SK-N-MC (cell line): ENCODE results near the gene DDX50.
"Not testable (repeated sequence)": the region's sequence is repeated elsewhere in the genome, so short reads cannot be mapped to it uniquely, and the experiment has no call there.

Experiments used
- DNase-seq: peaks from one replicate; pipeline ENCODE4 v3.0.0-alpha.2; 2011; ENCODE audit warnings: low read depth, low spot score
- H3K27ac ChIP-seq: fragments of 200-600 bp; sonication (generic); 2 replicates; pipeline ENCODE4 v1.5.1; 2016; ENCODE audit warnings: mixed run types
- H3K36me3 ChIP-seq: fragments of 200-600 bp; sonication (generic); 2 replicates; pipeline ENCODE4 v1.6.1; 2017; ENCODE audit warnings: antibody characterized with exemption, low read length, mixed read lengths; ENCODE audit not compliant: insufficient read depth
- H3K4me3 ChIP-seq: fragments of 200-600 bp; sonication (generic); 2 replicates; pipeline ENCODE4 v1.5.1; 2016
- H3K9ac ChIP-seq: fragments of 200-600 bp; sonication (generic); 2 replicates; pipeline ENCODE4 v1.8.0; 2017; ENCODE audit warnings: mixed run types, mixed read lengths; ENCODE audit not compliant: insufficient read length
- H3K9me3 ChIP-seq: fragments of 200-600 bp; sonication (generic); 2 replicates; pipeline ENCODE4 v1.6.1; 2017; ENCODE audit warnings: low read depth, mild to moderate bottlenecking, antibody characterized with exemption, low read length, moderate library complexity, mixed read lengths
- EZH2 ChIP-seq: fragments of 200-600 bp; sonication (generic); IDR thresholded peaks from one replicate; pipeline ENCODE4 v1.6.1; 2017; ENCODE audit warnings: antibody characterized with exemption
- FOXP2 ChIP-seq: optimal IDR thresholded peaks from 2 replicates; pipeline ENCODE3; 2011; ENCODE audit warnings: mild to moderate bottlenecking, moderate library complexity; ENCODE audit not compliant: insufficient read depth; ENCODE audit errors: extremely low read length, control extremely low read depth
- POLR2AphosphoS5 ChIP-seq: IDR thresholded peaks from 2 replicates; pipeline ENCODE4 v1.6.1; 2012; ENCODE audit warnings: mild to moderate bottlenecking, low read depth, low read length, borderline replicate concordance

The DDX50 gene

DNA sequence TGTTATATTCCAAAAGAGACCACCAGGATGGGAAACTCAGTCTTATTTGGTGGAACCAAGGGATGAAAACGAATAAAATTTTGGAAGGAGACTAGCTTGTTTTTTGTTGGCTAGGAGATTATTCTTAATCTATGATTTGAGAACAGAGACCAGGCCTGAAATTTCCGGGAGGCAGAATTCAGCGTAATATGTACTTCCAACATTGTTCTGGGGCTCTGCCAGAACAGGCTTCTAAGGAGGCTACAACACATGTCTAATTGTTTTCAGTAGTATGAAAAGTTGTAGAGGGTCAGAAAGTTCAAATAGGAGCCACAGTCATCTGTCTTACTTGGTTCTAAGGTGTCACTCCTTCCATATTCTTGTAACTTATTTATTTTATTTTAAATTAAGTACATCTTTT lies 56.5 kb downstream of the DDX50 start:
- Histone ChIP-seq H3K4me3 (peak overlapping the region; percentile 89), H3K9ac (peak overlapping the region; percentile 78)

DNA sequence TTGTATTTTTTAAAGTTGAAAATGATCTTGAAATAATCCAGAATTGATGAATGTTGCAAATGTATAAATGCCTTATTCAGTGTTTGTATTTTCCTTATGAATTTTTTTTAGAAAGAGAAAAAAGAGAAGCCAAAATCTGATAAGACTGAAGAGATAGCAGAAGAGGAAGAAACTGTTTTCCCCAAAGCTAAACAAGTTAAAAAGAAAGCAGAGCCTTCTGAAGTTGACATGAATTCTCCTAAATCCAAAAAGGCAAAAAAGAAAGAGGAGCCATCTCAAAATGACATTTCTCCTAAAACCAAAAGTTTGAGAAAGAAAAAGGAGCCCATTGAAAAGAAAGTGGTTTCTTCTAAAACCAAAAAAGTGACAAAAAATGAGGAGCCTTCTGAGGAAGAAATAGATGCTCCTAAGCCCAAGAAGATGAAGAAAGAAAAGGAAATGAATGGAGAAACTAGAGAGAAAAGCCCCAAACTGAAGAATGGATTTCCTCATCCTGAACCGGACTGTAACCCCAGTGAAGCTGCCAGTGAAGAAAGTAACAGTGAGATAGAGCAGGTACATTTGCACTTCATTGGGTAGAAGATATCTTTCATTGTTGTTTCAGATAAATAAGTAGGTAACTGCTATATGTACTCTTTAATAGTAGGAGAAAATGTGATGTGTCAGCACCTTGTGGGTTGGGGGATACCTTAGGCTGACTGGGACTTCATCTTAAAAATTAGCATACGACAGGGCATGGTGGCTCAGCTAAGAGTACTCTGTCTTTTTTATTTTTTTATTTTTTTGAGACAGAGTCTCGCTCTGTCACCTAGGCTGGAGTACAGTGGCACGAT lies 58.8 kb downstream of the DDX50 start:
- H3K9ac ChIP-seq: no peak overlapping the region
- peaks cover 49% of the 10 kb centered on the region for H3K36me3 ChIP-seq

More for the DNA sequence above, 56.5 kb downstream of the DDX50 start:
- no peak for DNase-seq
- TF ChIP-seq EZH2: no peak
- TF ChIP-seq FOXP2: no peak
- TF ChIP-seq POLR2AphosphoS5: no peak
- peaks cover 33% of the 10 kb centered on the region for H3K36me3 ChIP-seq
- peak overlapping the region; percentile 62 for H3K27ac ChIP-seq
- H3K9me3 ChIP-seq: no peaks in the 10 kb centered on the region

DNA sequence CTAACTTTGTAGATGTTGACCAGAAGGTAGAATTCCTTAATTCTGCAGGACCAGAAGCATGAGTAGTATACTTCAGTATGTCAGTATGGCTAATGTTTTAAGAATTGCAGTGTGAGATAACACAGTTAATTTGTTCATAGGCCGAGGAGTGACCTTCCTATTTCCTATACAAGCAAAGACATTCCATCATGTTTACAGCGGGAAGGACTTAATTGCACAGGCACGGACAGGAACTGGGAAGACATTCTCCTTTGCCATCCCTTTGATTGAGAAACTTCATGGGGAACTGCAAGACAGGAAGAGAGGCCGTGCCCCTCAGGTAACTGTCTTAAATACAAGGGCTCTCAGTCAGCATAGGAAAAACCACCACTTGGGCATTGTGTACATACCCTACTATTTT lies 62.0 kb downstream of the DDX50 start:
- Histone ChIP-seq H3K9me3 (no peaks in the 10 kb centered on the region), H3K27ac (no peak overlapping the region), H3K36me3 (peaks cover 76% of the 10 kb centered on the region), H3K9ac (no peak overlapping the region), H3K4me3 (no peak overlapping the region)
- TF ChIP-seq EZH2 (no peak), FOXP2 (no peak), POLR2AphosphoS5 (no peak)
- no peak for DNase-seq

More for the DNA sequence above, 58.8 kb downstream of the DDX50 start:
- no peak for DNase-seq
- Histone ChIP-seq H3K4me3 (no peak overlapping the region), H3K9me3 (no peaks in the 10 kb centered on the region), H3K27ac (0 out of 2 replicates have a peak overlapping the region, but pooled peaks have one; percentile 25)
- TF ChIP-seq EZH2 (no peak), FOXP2 (no peak), POLR2AphosphoS5 (no peak)

DNA sequence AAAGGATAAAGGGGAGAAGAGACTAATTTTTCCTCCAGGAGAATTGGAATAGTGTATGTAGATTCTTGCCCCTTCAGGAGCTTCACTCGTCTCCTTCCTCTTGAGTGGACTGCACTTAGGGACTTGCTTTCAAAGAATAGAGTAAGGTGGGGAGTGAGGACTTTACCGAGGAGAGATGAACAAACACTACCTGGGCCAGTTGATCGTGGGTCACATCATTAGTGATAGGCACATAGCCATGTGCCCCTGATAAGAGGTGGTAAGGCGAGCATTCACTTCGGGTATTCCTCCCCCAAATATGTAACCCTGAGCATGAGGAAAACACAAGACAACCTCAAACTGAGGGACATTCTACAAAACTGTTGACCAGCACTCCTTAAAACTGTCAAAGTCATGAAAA lies 72.9 kb downstream of the DDX50 start:
- no peak overlapping the region for H3K9ac ChIP-seq
- peaks cover 85% of the 10 kb centered on the region for H3K36me3 ChIP-seq
- no peaks in the 10 kb centered on the region for H3K9me3 ChIP-seq
- no peak overlapping the region for H3K4me3 ChIP-seq
- TF ChIP-seq POLR2AphosphoS5: no peak
- TF ChIP-seq EZH2: no peak
- no peak for TF ChIP-seq FOXP2
- H3K27ac ChIP-seq: no peak overlapping the region
- DNase-seq: no peak

DNA sequence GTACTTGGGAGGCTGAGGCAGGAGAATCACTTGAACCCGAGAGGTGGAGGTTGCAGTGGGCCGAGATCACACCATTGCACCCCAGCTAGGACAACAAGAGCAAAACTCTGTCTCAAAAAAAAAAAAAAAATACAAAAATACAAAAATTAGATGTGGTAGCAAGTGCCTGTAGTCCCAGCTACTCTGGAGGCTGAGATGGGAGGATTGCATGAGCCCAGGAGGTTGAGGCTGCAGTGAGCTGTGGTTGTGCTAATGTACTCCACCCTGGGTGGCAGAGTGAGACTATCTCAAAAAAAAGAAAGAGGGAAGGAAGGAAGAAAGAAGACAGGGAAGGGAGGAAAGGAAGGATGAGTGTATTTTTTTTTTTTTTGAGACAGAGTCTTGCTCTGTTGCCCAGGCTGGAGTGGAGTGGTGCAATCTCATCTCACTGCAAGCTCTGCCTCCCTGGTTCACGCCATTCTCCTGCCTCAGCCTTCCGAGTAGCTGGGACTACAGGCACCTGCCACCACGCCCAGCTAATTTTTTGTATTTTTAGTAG lies 74.9 kb downstream of the DDX50 start:
- H3K36me3 ChIP-seq: peaks cover 85% of the 10 kb centered on the region
- H3K27ac ChIP-seq: not testable (repeated sequence)

DNA sequence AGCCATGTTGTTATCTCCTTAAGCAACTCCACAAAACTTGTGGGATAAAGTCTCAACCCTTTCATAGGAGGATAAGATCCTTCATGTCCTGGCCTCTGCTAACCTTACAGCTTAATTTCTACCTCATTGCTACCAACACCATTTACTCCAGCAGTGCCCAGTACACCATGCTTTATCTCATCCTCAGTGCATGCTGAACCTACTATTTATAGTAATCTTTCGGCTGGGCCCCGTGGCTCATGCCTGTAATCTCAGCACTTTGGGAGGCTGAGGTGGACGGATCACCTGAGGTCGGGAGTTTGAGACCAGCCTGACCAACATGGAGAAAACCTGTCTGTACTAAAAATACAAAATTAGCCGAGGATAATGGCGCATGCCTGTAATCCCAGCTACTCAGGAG lies 78.6 kb downstream of the DDX50 start:
- not testable (repeated sequence) for DNase-seq, H3K4me3 ChIP-seq, H3K27ac ChIP-seq, H3K9ac ChIP-seq, H3K9me3 ChIP-seq
- peaks cover 80% of the 10 kb centered on the region for H3K36me3 ChIP-seq

More for the DNA sequence above, 74.9 kb downstream of the DDX50 start:
- not testable (repeated sequence) for H3K4me3 ChIP-seq, DNase-seq, H3K9ac ChIP-seq, H3K9me3 ChIP-seq

DNA sequence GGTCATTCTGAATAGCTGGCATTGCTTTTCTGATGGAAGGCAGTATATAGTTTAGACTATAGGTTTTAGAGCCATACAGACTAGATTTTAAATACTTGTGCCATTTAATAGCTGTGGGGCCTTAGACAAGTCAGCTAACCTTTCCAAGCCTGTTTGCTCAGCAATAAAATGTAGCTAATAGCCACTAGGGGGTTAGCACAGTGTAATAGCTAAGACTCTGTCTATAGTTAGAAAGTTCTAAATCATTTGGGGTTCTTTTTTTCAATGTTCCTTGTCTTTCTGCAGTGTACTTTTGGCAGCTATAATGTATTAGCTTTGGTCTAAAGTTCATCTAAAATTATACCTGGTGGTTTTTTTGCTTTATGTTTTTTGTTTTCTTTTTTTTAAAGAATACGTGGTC lies 80.0 kb downstream of the DDX50 start:
- H3K27ac ChIP-seq: no peak overlapping the region
- H3K4me3 ChIP-seq: no peak overlapping the region
- no peaks in the 10 kb centered on the region for H3K9me3 ChIP-seq
- H3K36me3 ChIP-seq: peaks cover 77% of the 10 kb centered on the region
- no peak for DNase-seq
- no peak overlapping the region for H3K9ac ChIP-seq
- no peak for TF ChIP-seq POLR2AphosphoS5
- no peak for TF ChIP-seq EZH2
- no peak for TF ChIP-seq FOXP2

DNA sequence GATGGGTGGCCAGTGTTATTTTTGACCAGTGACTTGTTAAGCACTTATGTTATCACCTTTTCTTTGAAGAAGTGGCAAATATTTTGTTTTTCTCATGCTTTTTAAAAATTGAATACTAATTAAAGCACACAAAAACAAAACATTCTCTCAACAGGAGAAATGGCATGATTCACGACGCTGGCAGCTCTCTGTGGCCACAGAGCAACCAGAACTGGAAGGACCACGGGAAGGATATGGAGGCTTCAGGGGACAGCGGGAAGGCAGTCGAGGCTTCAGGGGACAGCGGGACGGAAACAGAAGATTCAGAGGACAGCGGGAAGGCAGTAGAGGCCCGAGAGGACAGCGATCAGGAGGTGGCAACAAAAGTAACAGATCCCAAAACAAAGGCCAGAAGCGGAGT lies 81.3 kb downstream of the DDX50 start:
- no peak for TF ChIP-seq POLR2AphosphoS5
- no peak for TF ChIP-seq EZH2
- TF ChIP-seq FOXP2: no peak
- Histone ChIP-seq H3K27ac (no peak overlapping the region), H3K4me3 (no peak overlapping the region), H3K9ac (no peak overlapping the region), H3K36me3 (peaks cover 68% of the 10 kb centered on the region), H3K9me3 (no peaks in the 10 kb centered on the region)
- no peak for DNase-seq

DNA sequence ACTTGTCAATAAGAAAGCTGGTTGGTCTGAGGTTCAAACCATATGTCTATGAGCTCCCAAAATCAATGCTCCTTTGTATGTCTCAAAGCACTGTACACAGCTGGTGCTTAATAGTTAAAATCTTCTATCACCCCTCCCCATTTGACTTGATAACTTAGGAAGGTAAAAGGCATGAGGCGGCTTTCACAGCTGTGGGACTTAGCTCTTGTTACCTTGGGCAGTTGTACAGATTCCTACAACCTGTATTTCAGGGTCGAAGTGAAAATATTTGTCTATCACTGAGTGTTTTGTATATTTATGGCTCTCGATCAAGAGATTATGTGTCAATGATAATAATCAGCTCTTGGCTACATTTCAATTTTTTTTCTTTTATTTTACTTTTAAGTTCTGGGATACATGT lies 86.5 kb downstream of the DDX50 start:
- no peaks in the 10 kb centered on the region for H3K9me3 ChIP-seq
- H3K9ac ChIP-seq: no peak overlapping the region
- H3K27ac ChIP-seq: no peak overlapping the region
- no peak for DNase-seq
- no peak overlapping the region for H3K4me3 ChIP-seq
- H3K36me3 ChIP-seq: peaks cover 25% of the 10 kb centered on the region
- TF ChIP-seq POLR2AphosphoS5 (no peak), EZH2 (no peak), FOXP2 (no peak)
